Measurements from ENCODE around the gene VN1R5. TPM values are rescaled to one million over a fixed set of nuclear protein-coding genes. Genes with fewer than 3 reads are reported as not detected.

Gene VN1R5
- total RNA-seq, 2 experiments from 2014 or later, result not detected

GRCh38 chr1:247293047-247293446 lies 37.2 kb downstream of the VN1R5 start:
- H2AFZ ChIP-seq (ENCODE audit: low read length), result no peak overlapping the region
- H3K4me2 ChIP-seq (ENCODE audit: low read length), result no peak overlapping the region
- H3K4me3 ChIP-seq (ENCODE audit: low read depth, low read length, poor library complexity, severe bottlenecking), result no peak overlapping the region
- no peak for DNase-seq (ENCODE audit: low spot score)
- H3K9me2 ChIP-seq (ENCODE audit: insufficient read depth, low read length), result no peaks in the 10 kb centered on the region
- intact Hi-C loops (cut with micrococcal nuclease; ENCODE audit: unreplicated experiment), result no loop called here
- H3K79me2 ChIP-seq (ENCODE audit: insufficient read depth, low read depth, low read length), result no peaks in the 10 kb centered on the region
- H4K20me1 ChIP-seq (ENCODE audit: insufficient read depth, low read length), result no peaks in the 10 kb centered on the region
- no peaks in the 10 kb centered on the region for H3K9me3 ChIP-seq (ENCODE audit: low read length)
- no peak overlapping the region for H3K27ac ChIP-seq (ENCODE audit: low read depth, low read length, poor library complexity, severe bottlenecking)
- no TSS peak for BruUV-seq (replicated peaks)
- H3K36me3 ChIP-seq (ENCODE audit: insufficient read depth, low read length), result no peaks in the 10 kb centered on the region
- H3K4me1 ChIP-seq (ENCODE audit: insufficient read depth, low read length, poor library complexity, severe bottlenecking), result no peaks in the 10 kb centered on the region
- CTCF ChIA-PET (ENCODE audit: unreplicated experiment), result no interaction called here
- TF ChIP-seq CTCF (conservative IDR thresholded peaks at IDR 0.05; ENCODE audit: low read length) (no peak), EZH2phosphoT487 (IDR thresholded peaks at IDR 0.05; ENCODE audit: borderline replicate concordance, low read depth, low read length) (no peak)
- POLR2A ChIA-PET, result interaction anchor here (0.5 kb wide), 1 partner anchor 13 kb away, joined by 3 read pairs; no protein-coding TSS in a partner anchor

- peaks cover 3% of the 10 kb centered on the region; the same call in 1 of the 2 replicates for H3K36me3 ChIP-seq (ENCODE audit: insufficient read depth, low read length)
- H3K79me2 ChIP-seq (ENCODE audit: insufficient read depth, low read depth, low read length), result no peaks in the 10 kb centered on the region
- H3K4me2 ChIP-seq (ENCODE audit: low read length), result no peak overlapping the region
- CTCF ChIA-PET (ENCODE audit: unreplicated experiment), result no interaction called here
- H3K4me1 ChIP-seq (ENCODE audit: insufficient read depth, low read length, poor library complexity, severe bottlenecking), result no peaks in the 10 kb centered on the region
- POLR2A ChIA-PET, result no interaction called here
- DNase-seq (ENCODE audit: low spot score), result no peak
- H2AFZ ChIP-seq (ENCODE audit: low read length), result no peak overlapping the region
- no peaks in the 10 kb centered on the region for H3K9me3 ChIP-seq (ENCODE audit: low read length)
- no peaks in the 10 kb centered on the region for H4K20me1 ChIP-seq (ENCODE audit: insufficient read depth, low read length)
- no TSS peak for BruUV-seq (replicated peaks)
- no peak overlapping the region for H3K4me3 ChIP-seq (ENCODE audit: low read depth, low read length, poor library complexity, severe bottlenecking)
- intact Hi-C loops (cut with micrococcal nuclease; ENCODE audit: unreplicated experiment), result no loop called here
- TF ChIP-seq CTCF (conservative IDR thresholded peaks at IDR 0.05; ENCODE audit: low read length), result no peak
- H3K9me2 ChIP-seq (ENCODE audit: insufficient read depth, low read length), result no peaks in the 10 kb centered on the region
- no peak overlapping the region for H3K27ac ChIP-seq (ENCODE audit: low read depth, low read length, poor library complexity, severe bottlenecking)
Measured at GRCh38 chr1:247294282-247294681, 38.4 kb downstream of the VN1R5 start.

GRCh38 chr1:247295274-247295684 lies 39.4 kb downstream of the VN1R5 start:
- POLR2A ChIA-PET, result no interaction called here
- intact Hi-C loops (cut with micrococcal nuclease; ENCODE audit: unreplicated experiment), result no loop called here

More at GRCh38 chr1:247295274-247295684, 39.4 kb downstream of the VN1R5 start:
- no peaks in the 10 kb centered on the region for H3K79me2 ChIP-seq (ENCODE audit: insufficient read depth, low read depth, low read length)
- H3K9me2 ChIP-seq (ENCODE audit: insufficient read depth, low read length), result no peaks in the 10 kb centered on the region
- no peak overlapping the region for H2AFZ ChIP-seq (ENCODE audit: low read length)
- no peak overlapping the region for H3K4me2 ChIP-seq (ENCODE audit: low read length)
- no peaks in the 10 kb centered on the region for H3K9me3 ChIP-seq (ENCODE audit: low read length)
- H3K4me1 ChIP-seq (ENCODE audit: insufficient read depth, low read length, poor library complexity, severe bottlenecking), result no peaks in the 10 kb centered on the region
- H4K20me1 ChIP-seq (ENCODE audit: insufficient read depth, low read length), result no peaks in the 10 kb centered on the region
- no peak overlapping the region for H3K27ac ChIP-seq (ENCODE audit: low read depth, low read length, poor library complexity, severe bottlenecking)
- BruUV-seq (replicated peaks), result no TSS peak
- TF ChIP-seq CTCF (conservative IDR thresholded peaks at IDR 0.05; ENCODE audit: low read length) (no peak), EZH2phosphoT487 (IDR thresholded peaks at IDR 0.05; ENCODE audit: borderline replicate concordance, low read depth, low read length) (no peak)
- H3K4me3 ChIP-seq (ENCODE audit: low read depth, low read length, poor library complexity, severe bottlenecking), result no peak overlapping the region
- H3K36me3 ChIP-seq (ENCODE audit: insufficient read depth, low read length), result peaks cover 12% of the 10 kb centered on the region; the same call in 1 of the 2 replicates
- no peak for DNase-seq (ENCODE audit: low spot score)
- CTCF ChIA-PET (ENCODE audit: unreplicated experiment), result no interaction called here
